OCI-LY1 (cell line): ENCODE measurements around the gene FAM234B.

ENCODE experiments used
- H2AFZ ChIP-seq: fragments of 200-600 bp; sonication (generic), shearing (Covaris generic); 2 replicates; pipeline ENCODE4 v1.6.0; 2014; ENCODE audit warnings: antibody characterized with exemption, mild to moderate bottlenecking, low read length
- H3F3A ChIP-seq: fragments of 200-600 bp; sonication (generic), shearing (Covaris generic); 2 replicates; pipeline ENCODE4 v1.6.0; 2014; ENCODE audit warnings: mild to moderate bottlenecking, antibody characterized with exemption, low read length, moderate library complexity; ENCODE audit not compliant: insufficient read depth
- H3K27ac ChIP-seq: fragments of 200-600 bp; sonication (generic); 2 replicates; pipeline ENCODE4 v1.5.1; 2014; ENCODE audit warnings: low read length, mixed run types, mild to moderate bottlenecking, low read depth; ENCODE audit not compliant: poor library complexity, severe bottlenecking
- H3K27me3 ChIP-seq: fragments of 200-600 bp; sonication (generic); 2 replicates; pipeline ENCODE4 v1.6.0; 2014; ENCODE audit warnings: antibody characterized with exemption, mild to moderate bottlenecking, low read length, moderate library complexity; ENCODE audit not compliant: insufficient read depth
- H3K36me3 ChIP-seq: fragments of 200-600 bp; sonication (generic); 2 replicates; pipeline ENCODE4 v1.6.1; 2014; ENCODE audit warnings: mild to moderate bottlenecking, antibody characterized with exemption, low read length, moderate library complexity, mixed read lengths; ENCODE audit not compliant: insufficient read depth
- H3K4me1 ChIP-seq: fragments of 200-600 bp; sonication (generic); 2 replicates; pipeline ENCODE4 v1.5.1; 2014; ENCODE audit warnings: mild to moderate bottlenecking, low read length, moderate library complexity; ENCODE audit not compliant: insufficient read depth, severe bottlenecking
- H3K4me2 ChIP-seq: fragments of 200-600 bp; sonication (generic), shearing (Covaris generic); 2 replicates; pipeline ENCODE4 v1.6.1; 2014; ENCODE audit warnings: low read length
- H3K4me3 ChIP-seq: fragments of 200-600 bp; sonication (generic); 2 replicates; pipeline ENCODE4 v1.5.1; 2014; ENCODE audit warnings: low read length, low read depth, mild to moderate bottlenecking, mixed read lengths; ENCODE audit not compliant: poor library complexity, severe bottlenecking
- H3K79me2 ChIP-seq: fragments of 200-600 bp; shearing (Covaris generic); 2 replicates; pipeline ENCODE4 v1.6.1; 2016; ENCODE audit warnings: mixed run types, low read length, mixed read lengths; ENCODE audit not compliant: insufficient read depth
- H3K9ac ChIP-seq: fragments of 200-600 bp; sonication (generic), shearing (Covaris generic); 2 replicates; pipeline ENCODE4 v1.6.1; 2014; ENCODE audit warnings: mild to moderate bottlenecking, low read length, mixed read lengths
- H3K9me2 ChIP-seq: fragments of 200-600 bp; sonication (generic), shearing (Covaris generic); 2 replicates; pipeline ENCODE4 v1.6.1; 2014; ENCODE audit warnings: low read depth, mild to moderate bottlenecking, low read length, mixed read lengths
- H3K9me3 ChIP-seq: fragments of 200-600 bp; shearing (Covaris generic); 2 replicates; pipeline ENCODE4 v1.6.1; 2014; ENCODE audit warnings: low read length, mixed read lengths
- H4K20me1 ChIP-seq: fragments of 200-600 bp; sonication (generic), shearing (Covaris generic); 2 replicates; pipeline ENCODE4 v1.6.0; 2016; ENCODE audit warnings: mild to moderate bottlenecking, low read length; ENCODE audit not compliant: insufficient read depth
- EZH2 ChIP-seq: fragments of 200-600 bp; sonication (generic), shearing (Covaris generic); IDR thresholded peaks from 2 replicates; pipeline ENCODE4 v1.8.0; 2017; ENCODE audit warnings: borderline replicate concordance, mixed run types, mild to moderate bottlenecking, antibody characterized with exemption, low read length, moderate library complexity, mixed read lengths
- TF ChIP-seq, protein P1 (sequence below): fragments of 200-600 bp; sonication (generic), shearing (Covaris generic); IDR thresholded peaks from 2 replicates; pipeline ENCODE4 v1.5.1; 2017; ENCODE audit warnings: mild to moderate bottlenecking, antibody characterized with exemption, low read length, moderate library complexity, mixed read lengths

The FAM234B gene

DNA sequence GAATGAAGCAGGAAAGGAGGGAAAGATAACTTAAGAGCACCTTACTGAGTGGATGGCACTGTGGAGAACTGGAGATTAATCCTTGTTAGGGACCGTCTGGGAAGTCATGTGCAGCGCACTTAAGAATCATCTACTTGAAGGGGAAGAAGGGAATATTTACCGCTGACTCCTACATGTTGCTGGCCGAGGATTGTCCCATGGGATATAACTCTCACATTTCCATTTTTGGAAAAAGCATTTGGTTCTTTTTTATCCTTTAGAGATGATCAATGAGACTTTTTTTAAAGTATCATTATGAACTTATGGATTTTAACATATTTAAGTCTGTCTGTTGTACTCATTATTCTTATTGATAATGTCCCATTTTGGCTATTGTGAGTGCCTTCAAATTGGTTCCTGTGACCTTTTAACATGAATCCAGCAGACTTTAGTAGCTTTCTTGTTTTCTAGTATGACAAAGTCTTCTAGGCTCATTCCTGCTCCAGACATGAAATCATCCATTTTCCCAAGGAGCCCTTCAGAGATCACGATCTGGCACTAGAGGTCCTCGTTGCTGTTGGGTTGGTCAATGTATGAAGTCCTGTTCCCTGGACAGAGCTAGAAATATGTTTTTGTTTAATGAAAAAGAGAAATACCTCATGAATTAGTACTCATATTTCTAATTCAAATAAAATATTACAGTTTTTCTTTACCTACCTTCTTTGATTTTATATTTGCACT, 20.2 kb upstream of the FAM234B start:
- H3F3A ChIP-seq, result no peaks in the 10 kb centered on the region
- no peak overlapping the region for H3K4me2 ChIP-seq
- no peaks in the 10 kb centered on the region for H3K9me3 ChIP-seq
- H3K27me3 ChIP-seq, result no peaks in the 10 kb centered on the region
- H3K9me2 ChIP-seq, result no peaks in the 10 kb centered on the region
- TF ChIP-seq, protein P1, sequence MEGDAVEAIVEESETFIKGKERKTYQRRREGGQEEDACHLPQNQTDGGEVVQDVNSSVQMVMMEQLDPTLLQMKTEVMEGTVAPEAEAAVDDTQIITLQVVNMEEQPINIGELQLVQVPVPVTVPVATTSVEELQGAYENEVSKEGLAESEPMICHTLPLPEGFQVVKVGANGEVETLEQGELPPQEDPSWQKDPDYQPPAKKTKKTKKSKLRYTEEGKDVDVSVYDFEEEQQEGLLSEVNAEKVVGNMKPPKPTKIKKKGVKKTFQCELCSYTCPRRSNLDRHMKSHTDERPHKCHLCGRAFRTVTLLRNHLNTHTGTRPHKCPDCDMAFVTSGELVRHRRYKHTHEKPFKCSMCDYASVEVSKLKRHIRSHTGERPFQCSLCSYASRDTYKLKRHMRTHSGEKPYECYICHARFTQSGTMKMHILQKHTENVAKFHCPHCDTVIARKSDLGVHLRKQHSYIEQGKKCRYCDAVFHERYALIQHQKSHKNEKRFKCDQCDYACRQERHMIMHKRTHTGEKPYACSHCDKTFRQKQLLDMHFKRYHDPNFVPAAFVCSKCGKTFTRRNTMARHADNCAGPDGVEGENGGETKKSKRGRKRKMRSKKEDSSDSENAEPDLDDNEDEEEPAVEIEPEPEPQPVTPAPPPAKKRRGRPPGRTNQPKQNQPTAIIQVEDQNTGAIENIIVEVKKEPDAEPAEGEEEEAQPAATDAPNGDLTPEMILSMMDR, result no peak
- no peak for TF ChIP-seq EZH2
- no peak overlapping the region for H3K4me3 ChIP-seq
- H3K79me2 ChIP-seq, result no peaks in the 10 kb centered on the region
- H3K27ac ChIP-seq, result no peak overlapping the region
- H3K4me1 ChIP-seq, result no peaks in the 10 kb centered on the region
- H3K36me3 ChIP-seq, result no peaks in the 10 kb centered on the region
- no peak overlapping the region for H3K9ac ChIP-seq
- no peaks in the 10 kb centered on the region for H4K20me1 ChIP-seq
- no peak overlapping the region for H2AFZ ChIP-seq

DNA sequence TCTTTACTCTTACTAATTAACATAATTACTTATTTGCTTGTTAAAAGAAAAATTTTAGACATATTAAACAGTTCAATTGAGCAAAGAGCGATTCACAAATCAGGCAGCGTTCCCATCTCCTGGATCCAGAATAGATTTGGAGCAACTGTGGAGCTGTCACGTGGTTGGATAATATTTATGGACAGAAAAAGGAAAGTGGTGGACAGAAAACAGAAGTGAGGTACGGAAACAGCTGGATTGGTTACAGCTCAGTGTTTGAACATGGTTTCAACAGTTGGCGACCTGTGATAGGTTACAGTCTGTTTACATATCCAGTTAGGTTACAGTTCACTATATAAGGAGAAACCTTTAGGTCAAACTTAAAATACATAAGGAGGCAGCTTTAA, 19.7 kb upstream of the FAM234B start:
- Histone ChIP-seq H3K36me3 (no peaks in the 10 kb centered on the region), H3F3A (no peaks in the 10 kb centered on the region), H3K27me3 (no peaks in the 10 kb centered on the region), H3K27ac (no peak overlapping the region), H3K9me2 (no peaks in the 10 kb centered on the region), H3K4me2 (no peak overlapping the region), H3K9me3 (no peaks in the 10 kb centered on the region), H3K9ac (no peak overlapping the region), H2AFZ (no peak overlapping the region), H3K4me1 (no peaks in the 10 kb centered on the region), H3K4me3 (no peak overlapping the region), H4K20me1 (no peaks in the 10 kb centered on the region), H3K79me2 (no peaks in the 10 kb centered on the region)
- no peak for TF ChIP-seq EZH2
- TF ChIP-seq, protein P1, result no peak

DNA sequence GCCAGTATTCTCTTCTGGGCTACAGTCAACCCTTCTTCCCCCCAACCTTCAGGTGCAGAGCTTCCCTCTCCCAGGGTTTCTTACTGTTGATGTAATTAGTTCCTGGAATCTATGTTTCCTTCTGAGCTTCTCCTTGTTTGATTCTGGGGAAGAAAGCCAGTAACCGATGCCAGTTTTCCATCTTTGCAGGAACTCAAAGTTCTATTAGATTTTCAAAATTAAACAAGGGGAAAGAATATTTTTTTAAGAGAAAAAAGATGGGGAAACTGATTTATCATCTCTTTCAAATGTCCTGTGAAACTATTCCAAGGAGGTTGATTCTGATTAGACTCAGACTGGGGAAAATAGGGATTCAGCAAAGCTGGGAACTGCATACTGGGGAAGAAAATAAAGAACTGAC, 17.9 kb upstream of the FAM234B start:
- no peaks in the 10 kb centered on the region for H3K9me3 ChIP-seq
- TF ChIP-seq, protein P1, result no peak
- TF ChIP-seq EZH2, result no peak
- H3K27ac ChIP-seq, result no peak overlapping the region
- H3K9me2 ChIP-seq, result no peaks in the 10 kb centered on the region
- H3K27me3 ChIP-seq, result no peaks in the 10 kb centered on the region
- H3K9ac ChIP-seq, result no peak overlapping the region
- no peaks in the 10 kb centered on the region for H3K79me2 ChIP-seq
- no peak overlapping the region for H3K4me3 ChIP-seq
- H4K20me1 ChIP-seq, result no peaks in the 10 kb centered on the region
- no peaks in the 10 kb centered on the region for H3K36me3 ChIP-seq
- H3K4me1 ChIP-seq, result no peaks in the 10 kb centered on the region
- H2AFZ ChIP-seq, result no peak overlapping the region
- H3F3A ChIP-seq, result no peaks in the 10 kb centered on the region
- H3K4me2 ChIP-seq, result no peak overlapping the region
